HEK293 (cell line): ENCODE data around the gene CCDC40.

Source experiments
- CTCF ChIA-PET: fragments of 350-600 bp; formaldehyde crosslinking; extraction: SDS; loops from one replicate; lab custom pipeline; 2021; ENCODE audit warnings: antibody characterized with exemption; lab: Yijun Ruan, JAX
- POLR2A ChIA-PET: fragments of 300-600 bp; formaldehyde crosslinking; extraction: SDS; loops from one replicate; lab custom pipeline; 2020; ENCODE audit warnings: antibody characterized with exemption, inconsistent platforms; lab: Yijun Ruan, JAX
- H3K27ac ChIP-seq: fragments of 200-500 bp; sonication (Bioruptor generic); 2 replicates; pipeline ENCODE4 v1.5.1; 2014; ENCODE audit warnings: low read depth, low read length, control low read depth, inconsistent platforms; ENCODE audit errors: extremely low read depth
- H3K36me3 ChIP-seq, 2 experiments: fragments of 200-500 bp in 1 of 2; sonication (Bioruptor generic) in 1 of 2; 1 replicate in 1 of 2; 2 replicates in 1 of 2; pipeline ENCODE4 v1.5.1; 2014 to 2017; ENCODE audit warnings: inconsistent platforms in 2 of 2, low read length in 2 of 2; ENCODE audit not compliant: control insufficient read depth in 2 of 2, insufficient read depth in 1 of 2
- H3K4me1 ChIP-seq: fragments of 200-500 bp; sonication (Bioruptor generic); 2 replicates; pipeline ENCODE4 v1.5.1; 2014; ENCODE audit warnings: mild to moderate bottlenecking, low read length, inconsistent platforms; ENCODE audit not compliant: control insufficient read depth, insufficient read depth
- H3K4me3 ChIP-seq: 2 replicates; pipeline ENCODE4 v1.5.1; 2011; ENCODE audit warnings: low read depth, mild to moderate bottlenecking, control low read depth, low read length, moderate library complexity
- H3K9me3 ChIP-seq: fragments of 200-500 bp; sonication (Bioruptor generic); 2 replicates; pipeline ENCODE4 v1.5.1; 2014; ENCODE audit warnings: low read depth, low read length, inconsistent platforms; ENCODE audit not compliant: control insufficient read depth, insufficient read depth
- EGR2 ChIP-seq: fragments of 450-650 bp; formaldehyde crosslinking; IDR thresholded peaks from 2 replicates; pipeline ENCODE4 v1.5.1; 2016; ENCODE audit warnings: low read depth, missing biosample characterization, missing genetic modification characterization
- GLI2 ChIP-seq: fragments of 450-650 bp; formaldehyde crosslinking; IDR thresholded peaks from 2 replicates; pipeline ENCODE4; 2017; ENCODE audit warnings: missing biosample characterization, missing genetic modification characterization, low read depth, borderline replicate concordance
- GLI4 ChIP-seq: fragments of 450-650 bp; formaldehyde crosslinking; IDR thresholded peaks from 2 replicates; pipeline ENCODE4 v1.5.1; 2016; ENCODE audit warnings: missing biosample characterization, missing genetic modification characterization
- PBX3 ChIP-seq: sonication (generic); formaldehyde crosslinking; IDR thresholded peaks from 2 replicates; pipeline ENCODE4 v1.8.1; 2022; ENCODE audit warnings: mild to moderate bottlenecking, moderate library complexity, missing genetic modification reagents
- PRDM10 ChIP-seq: fragments of 450-650 bp; formaldehyde crosslinking; IDR thresholded peaks from 2 replicates; pipeline ENCODE4 v1.5.1; 2016; ENCODE audit warnings: missing biosample characterization, missing genetic modification characterization
- SETDB1 ChIP-seq: IDR thresholded peaks from one replicate; pipeline ENCODE4 v1.6.1; 2017; ENCODE audit warnings: mild to moderate bottlenecking, low read length, moderate library complexity, mixed read lengths; ENCODE audit not compliant: insufficient read length
- ZFHX2 ChIP-seq: fragments of 450-650 bp; formaldehyde crosslinking; conservative IDR thresholded peaks from 2 replicates; pipeline ENCODE4 v1.5.1; 2016; ENCODE audit warnings: missing biosample characterization, missing genetic modification characterization
- ZFP37 ChIP-seq: fragments of 450-650 bp; formaldehyde crosslinking; IDR thresholded peaks from 2 replicates; pipeline ENCODE4 v1.5.1; 2016; ENCODE audit warnings: missing biosample characterization, missing genetic modification characterization
- ZNF112 ChIP-seq: fragments of 450-650 bp; formaldehyde crosslinking; IDR thresholded peaks from 2 replicates; pipeline ENCODE4 v1.5.0; 2017; ENCODE audit warnings: missing biosample characterization, missing genetic modification characterization
- ZNF132 ChIP-seq: fragments of 450-650 bp; formaldehyde crosslinking; IDR thresholded peaks from 2 replicates; pipeline ENCODE4 v1.5.1; 2017; ENCODE audit warnings: missing biosample characterization, missing genetic modification characterization, borderline replicate concordance
- ZNF221 ChIP-seq: fragments of 450-650 bp; formaldehyde crosslinking; IDR thresholded peaks from 2 replicates; pipeline ENCODE4 v1.5.1; 2017; ENCODE audit warnings: missing biosample characterization, missing genetic modification characterization, borderline replicate concordance
- ZNF248 ChIP-seq: fragments of 450-650 bp; formaldehyde crosslinking; IDR thresholded peaks from 2 replicates; pipeline ENCODE4 v1.5.1; 2017; ENCODE audit warnings: missing biosample characterization, missing genetic modification characterization
- ZNF266 ChIP-seq: fragments of 450-650 bp; formaldehyde crosslinking; IDR thresholded peaks from 2 replicates; pipeline ENCODE4 v1.5.1; 2016; ENCODE audit warnings: missing biosample characterization, missing genetic modification characterization, low read depth
- ZNF362 ChIP-seq: fragments of 450-650 bp; formaldehyde crosslinking; IDR thresholded peaks from 2 replicates; pipeline ENCODE4 v1.5.1; 2016; ENCODE audit warnings: missing biosample characterization, missing genetic modification characterization
- ZNF391 ChIP-seq: fragments of 450-650 bp; formaldehyde crosslinking; IDR thresholded peaks from 2 replicates; pipeline ENCODE4 v1.5.1; 2016; ENCODE audit warnings: low read depth, missing biosample characterization, missing genetic modification characterization, borderline replicate concordance
- ZNF514 ChIP-seq: fragments of 450-650 bp; formaldehyde crosslinking; IDR thresholded peaks from 2 replicates; pipeline ENCODE4 v1.5.1; 2016; ENCODE audit warnings: missing biosample characterization, missing genetic modification characterization
- ZNF571 ChIP-seq: fragments of 450-650 bp; formaldehyde crosslinking; IDR thresholded peaks from 2 replicates; pipeline ENCODE4 v1.5.0; 2017; ENCODE audit warnings: missing biosample characterization, missing genetic modification characterization
- ZNF623 ChIP-seq: fragments of 450-650 bp; formaldehyde crosslinking; IDR thresholded peaks from 2 replicates; pipeline ENCODE4 v1.5.1; 2016; ENCODE audit warnings: missing biosample characterization, missing genetic modification characterization
- ZNF626 ChIP-seq: fragments of 450-650 bp; sonication (Bioruptor Pico); formaldehyde crosslinking; IDR thresholded peaks from 2 replicates; pipeline ENCODE4 v1.5.1; 2018; ENCODE audit warnings: missing biosample characterization, missing genetic modification characterization, inconsistent platforms
- ZNF664 ChIP-seq: fragments of 450-650 bp; formaldehyde crosslinking; IDR thresholded peaks from 2 replicates; pipeline ENCODE4 v1.5.1; 2016; ENCODE audit warnings: missing biosample characterization, missing genetic modification characterization
- ZNF704 ChIP-seq: fragments of 450-650 bp; formaldehyde crosslinking; IDR thresholded peaks from 2 replicates; pipeline ENCODE4 v1.5.1; 2016; ENCODE audit warnings: missing biosample characterization, missing genetic modification characterization
- ZNF707 ChIP-seq: fragments of 450-650 bp; formaldehyde crosslinking; IDR thresholded peaks from 2 replicates; pipeline ENCODE4 v1.5.1; 2016; ENCODE audit warnings: missing biosample characterization, missing genetic modification characterization
- ZNF76 ChIP-seq: fragments of 450-650 bp; formaldehyde crosslinking; IDR thresholded peaks from 2 replicates; pipeline ENCODE4; 2016; ENCODE audit warnings: low read depth, missing biosample characterization, missing genetic modification characterization, borderline replicate concordance
- ZNF785 ChIP-seq: fragments of 450-650 bp; formaldehyde crosslinking; IDR thresholded peaks from 2 replicates; pipeline ENCODE4 v1.5.1; 2016; ENCODE audit warnings: missing biosample characterization, missing genetic modification characterization
- ZNF837 ChIP-seq: fragments of 450-650 bp; formaldehyde crosslinking; IDR thresholded peaks from 2 replicates; pipeline ENCODE4 v1.5.1; 2016; ENCODE audit warnings: missing biosample characterization, missing genetic modification characterization

Gene CCDC40

GRCh38 chr17:80050706-80051105 is 14.3 kb downstream of the CCDC40 start (continued):
- TF ChIP-seq PBX3 (CRISPR knock-in tag) (no peak), ZFP37 (tag by site-specific recombination) (no peak)
- TF ChIP-seq, all 188 proteins: peak for 0

- H3K4me1 ChIP-seq, result 0 out of 2 replicates have a peak, but pooled peaks cover 2% of the 10 kb centered on the region
- H3K27ac ChIP-seq, result no peak overlapping the region
- peaks cover 0 to 13% of the 10 kb centered on the region in 2 experiments; a peak in 1 of 3 replicates for H3K36me3 ChIP-seq
- ChIA-PET POLR2A (no interaction called here), CTCF (no interaction called here)
- H3K4me3 ChIP-seq, result no peak overlapping the region
- H3K9me3 ChIP-seq, result no peaks in the 10 kb centered on the region
- no peak for TF ChIP-seq ZNF362 (tag by site-specific recombination)
- TF ChIP-seq ZNF664 (tag by site-specific recombination), result no peak
- TF ChIP-seq ZNF704 (tag by site-specific recombination), result no peak
- TF ChIP-seq GLI2 (tag by site-specific recombination), result no peak
- TF ChIP-seq ZNF837 (tag by site-specific recombination), result no peak
- no peak for TF ChIP-seq ZNF623 (tag by site-specific recombination)
- TF ChIP-seq ZNF626 (tag by site-specific recombination), result no peak
- TF ChIP-seq ZNF707, result no peak
- TF ChIP-seq EGR2 (tag by site-specific recombination), result no peak
These were observed 15.2 kb downstream of the CCDC40 start for GRCh38 chr17:80051681-80052080.

- ChIA-PET POLR2A (no interaction called here), CTCF (interaction anchor here (0.5 to 0.6 kb wide), 2 partner anchors 137 to 171 kb away, joined by 5 read pairs; no protein-coding TSS in a partner anchor)
- no peak for TF ChIP-seq ZNF112
- TF ChIP-seq ZNF266 (tag by site-specific recombination), result no peak
- no peak for TF ChIP-seq SETDB1
- TF ChIP-seq ZNF391 (tag by site-specific recombination), result no peak
- TF ChIP-seq ZNF571 (tag by site-specific recombination), result no peak
- TF ChIP-seq PRDM10 (tag by site-specific recombination), result no peak
- TF ChIP-seq ZNF248 (tag by site-specific recombination), result no peak
- TF ChIP-seq ZNF132 (tag by site-specific recombination), result no peak
- no peak for TF ChIP-seq ZNF785 (tag by site-specific recombination)
- no peak for TF ChIP-seq GLI4 (tag by site-specific recombination)
- TF ChIP-seq ZNF221, result no peak
- TF ChIP-seq ZNF514 (tag by site-specific recombination), result no peak
- TF ChIP-seq ZNF76 (tag by site-specific recombination), result no peak
- TF ChIP-seq ZFHX2 (tag by site-specific recombination), result no peak
These were observed 16.7 kb downstream of the CCDC40 start for GRCh38 chr17:80053102-80053501.

More at GRCh38 chr17:80053102-80053501, 16.7 kb downstream of the CCDC40 start:
- Histone ChIP-seq H3K9me3 (no peaks in the 10 kb centered on the region), H3K4me1 (0 out of 2 replicates have a peak, but pooled peaks cover 2% of the 10 kb centered on the region), H3K4me3 (no peak overlapping the region), H3K36me3 (peaks cover 0 to 13% of the 10 kb centered on the region in 2 experiments; a peak in 1 of 3 replicates), H3K27ac (no peak overlapping the region)
